Measurements from ENCODE around the gene KANK2.

Gene KANK2

GRCh38 chr19:11236324-11237301 is 39.3 kb upstream of the KANK2 start:
- no peak for TF ChIP-seq POLR2A (IDR thresholded peaks at IDR 0.05; ENCODE audit: low read length)
- TF ChIP-seq GATA1 (IDR thresholded peaks at IDR 0.05; ENCODE audit: low read depth, low read length) = no peak
- no peak for DNase-seq

- TF ChIP-seq GATA1 (IDR thresholded peaks at IDR 0.05; ENCODE audit: low read depth, low read length) (no peak), POLR2A (IDR thresholded peaks at IDR 0.05; ENCODE audit: low read length) (no peak)
- no peak for DNase-seq
These were observed 37.2 kb upstream of the KANK2 start for GRCh38 chr19:11234486-11235075.

GRCh38 chr19:11233073-11233472 is 35.7 kb upstream of the KANK2 start:
- DNase-seq = no peak
- TF ChIP-seq POLR2A (IDR thresholded peaks at IDR 0.05; ENCODE audit: low read length) (no peak), GATA1 (IDR thresholded peaks at IDR 0.05; ENCODE audit: low read depth, low read length) (no peak)

GRCh38 chr19:11232555-11232954 is 35.2 kb upstream of the KANK2 start:
- no peak for TF ChIP-seq GATA1 (IDR thresholded peaks at IDR 0.05; ENCODE audit: low read depth, low read length)
- TF ChIP-seq POLR2A (IDR thresholded peaks at IDR 0.05; ENCODE audit: low read length) = no peak
- DNase-seq = no peak

GRCh38 chr19:11230621-11231386 is 33.5 kb upstream of the KANK2 start:
- TF ChIP-seq POLR2A (IDR thresholded peaks at IDR 0.05; ENCODE audit: low read length) (no peak), GATA1 (IDR thresholded peaks at IDR 0.05; ENCODE audit: low read depth, low read length) (no peak)
- no peak for DNase-seq

- no peak for DNase-seq
- no peak for TF ChIP-seq POLR2A (IDR thresholded peaks at IDR 0.05; ENCODE audit: low read length)
- TF ChIP-seq GATA1 (IDR thresholded peaks at IDR 0.05; ENCODE audit: low read depth, low read length) = no peak
These were observed 30.0 kb upstream of the KANK2 start for GRCh38 chr19:11227195-11227886.

GRCh38 chr19:11226716-11227166 is 29.4 kb upstream of the KANK2 start:
- no peak for DNase-seq
- TF ChIP-seq POLR2A (IDR thresholded peaks at IDR 0.05; ENCODE audit: low read length) = no peak
- no peak for TF ChIP-seq GATA1 (IDR thresholded peaks at IDR 0.05; ENCODE audit: low read depth, low read length)

GRCh38 chr19:11225815-11226214 is 28.5 kb upstream of the KANK2 start:
- TF ChIP-seq GATA1 (IDR thresholded peaks at IDR 0.05; ENCODE audit: low read depth, low read length) (no peak), POLR2A (IDR thresholded peaks at IDR 0.05; ENCODE audit: low read length) (no peak)
- DNase-seq = no peak

- TF ChIP-seq GATA1 (IDR thresholded peaks at IDR 0.05; ENCODE audit: low read depth, low read length) (no peak), POLR2A (IDR thresholded peaks at IDR 0.05; ENCODE audit: low read length) (no peak)
- DNase-seq = no peak
These were observed 27.8 kb upstream of the KANK2 start for GRCh38 chr19:11225172-11225571.

GRCh38 chr19:11224429-11224828 is 27.1 kb upstream of the KANK2 start:
- DNase-seq = no peak
- TF ChIP-seq POLR2A (IDR thresholded peaks at IDR 0.05; ENCODE audit: low read length) (no peak), GATA1 (IDR thresholded peaks at IDR 0.05; ENCODE audit: low read depth, low read length) (no peak)

GRCh38 chr19:11223200-11223599 is 25.9 kb upstream of the KANK2 start:
- TF ChIP-seq GATA1 (IDR thresholded peaks at IDR 0.05; ENCODE audit: low read depth, low read length) (no peak), POLR2A (IDR thresholded peaks at IDR 0.05; ENCODE audit: low read length) (no peak)
- DNase-seq = no peak

- TF ChIP-seq POLR2A (IDR thresholded peaks at IDR 0.05; ENCODE audit: low read length) (no peak), GATA1 (IDR thresholded peaks at IDR 0.05; ENCODE audit: low read depth, low read length) (no peak)
- no peak for DNase-seq
These were observed 23.8 kb upstream of the KANK2 start for GRCh38 chr19:11221082-11221598.

GRCh38 chr19:11214387-11214786 is 17.0 kb upstream of the KANK2 start:
- DNase-seq = no peak
- TF ChIP-seq GATA1 (IDR thresholded peaks at IDR 0.05; ENCODE audit: low read depth, low read length) = no peak
- no peak for TF ChIP-seq POLR2A (IDR thresholded peaks at IDR 0.05; ENCODE audit: low read length)

Data from erythroblast (primary cell).